Brain microvascular endothelial cell (primary cell): ENCODE measurements around the gene PIAS1.
"Not testable (repeated sequence)": the region's sequence is repeated elsewhere in the genome, so short reads cannot be mapped to it uniquely, and the experiment has no call there.

Experiments
- DNase-seq: peaks from one replicate; pipeline ENCODE4 v3.0.0-alpha.2; 2020
- H3K27ac ChIP-seq: fragments of 250-450 bp; sonication (Bioruptor Pico); 2 replicates; pipeline ENCODE4 v1.5.1; 2020; ENCODE audit warnings: mild to moderate bottlenecking, moderate library complexity
- H3K27me3 ChIP-seq: fragments of 250-450 bp; sonication (Bioruptor Pico); replicated peaks from 2 replicates; pipeline ENCODE4 v1.5.1; 2020; ENCODE audit warnings: mild to moderate bottlenecking
- H3K36me3 ChIP-seq: fragments of 250-450 bp; sonication (Bioruptor Pico); replicated peaks from 2 replicates; pipeline ENCODE4 v1.5.1; 2020; ENCODE audit warnings: mild to moderate bottlenecking
- H3K4me3 ChIP-seq: 2 replicates; pipeline ENCODE4 v1.5.1; 2011; ENCODE audit warnings: low read depth, mild to moderate bottlenecking, control low read depth, low read length, moderate library complexity
- CTCF ChIP-seq: IDR thresholded peaks from 2 replicates; pipeline ENCODE4 v1.5.1; 2011; ENCODE audit warnings: low read depth, mild to moderate bottlenecking, moderate library complexity, low read length, control low read depth, inconsistent platforms; ENCODE audit errors: missing control alignments
- in situ Hi-C: cut with HindIII; loops from 2 replicates; pipeline ENCODE4 v1.10.0; 2017; ENCODE audit warnings: low sequenced_read_pairs, low pct_ligation_motif_present

The PIAS1 gene

GRCh38 chr15:68232937-68233336 is 178.8 kb downstream of the PIAS1 start:
- no peaks in the 10 kb centered on the region for H3K36me3 ChIP-seq
- in situ Hi-C loops = no loop called here
- DNase-seq = no peak
- H3K4me3 ChIP-seq = no peak overlapping the region
- TF ChIP-seq CTCF = no peak
- H3K27ac ChIP-seq = no peak overlapping the region
- H3K27me3 ChIP-seq = no peaks in the 10 kb centered on the region

- in situ Hi-C loops = no loop called here
- no peak overlapping the region for H3K4me3 ChIP-seq
- TF ChIP-seq CTCF = no peak
- H3K27ac ChIP-seq = no peak overlapping the region
- H3K27me3 ChIP-seq = no peaks in the 10 kb centered on the region
- H3K36me3 ChIP-seq = no peaks in the 10 kb centered on the region
- no peak for DNase-seq
Measured at GRCh38 chr15:68234060-68234459, 179.9 kb downstream of the PIAS1 start.

GRCh38 chr15:68234520-68234919 is 180.4 kb downstream of the PIAS1 start:
- H3K27ac ChIP-seq, H3K4me3 ChIP-seq, DNase-seq, H3K36me3 ChIP-seq, H3K27me3 ChIP-seq, in situ Hi-C loops: not testable (repeated sequence)

GRCh38 chr15:68235022-68235421 is 180.9 kb downstream of the PIAS1 start:
- no peak for DNase-seq
- no peaks in the 10 kb centered on the region for H3K27me3 ChIP-seq
- in situ Hi-C loops = no loop called here
- no peaks in the 10 kb centered on the region for H3K36me3 ChIP-seq
- TF ChIP-seq CTCF = no peak
- H3K27ac ChIP-seq = no peak overlapping the region
- H3K4me3 ChIP-seq = no peak overlapping the region

GRCh38 chr15:68239025-68239424 is 184.9 kb downstream of the PIAS1 start:
- Histone ChIP-seq H3K27ac (no peak overlapping the region), H3K36me3 (no peaks in the 10 kb centered on the region), H3K27me3 (no peaks in the 10 kb centered on the region), H3K4me3 (no peak overlapping the region)
- no peak for TF ChIP-seq CTCF
- DNase-seq = no peak
- in situ Hi-C loops = no loop called here

- Histone ChIP-seq H3K27me3 (no peaks in the 10 kb centered on the region), H3K27ac (no peak overlapping the region), H3K36me3 (no peaks in the 10 kb centered on the region), H3K4me3 (no peak overlapping the region)
- no peak for TF ChIP-seq CTCF
- no peak for DNase-seq
- in situ Hi-C loops = no loop called here
Measured at GRCh38 chr15:68241088-68241935, 187.2 kb downstream of the PIAS1 start.
